SU-DHL-6 (cell line): ENCODE data around the gene TKT.

ENCODE experiments used
- EZH2phosphoT487 ChIP-seq: fragments of 200-600 bp; sonication (generic), shearing (Covaris generic); conservative IDR thresholded peaks from 2 replicates; pipeline ENCODE4 v1.6.1; 2018; ENCODE audit warnings: mild to moderate bottlenecking, antibody characterized with exemption, low read length, moderate library complexity, mixed read lengths
- TF ChIP-seq, protein P1 (sequence below): fragments of 200-600 bp; sonication (generic); IDR thresholded peaks from one replicate; pipeline ENCODE4 v1.5.1; 2017; ENCODE audit warnings: antibody characterized with exemption, mild to moderate bottlenecking, low read length, moderate library complexity; ENCODE audit not compliant: insufficient read depth, poor library complexity, severe bottlenecking

DNA sequence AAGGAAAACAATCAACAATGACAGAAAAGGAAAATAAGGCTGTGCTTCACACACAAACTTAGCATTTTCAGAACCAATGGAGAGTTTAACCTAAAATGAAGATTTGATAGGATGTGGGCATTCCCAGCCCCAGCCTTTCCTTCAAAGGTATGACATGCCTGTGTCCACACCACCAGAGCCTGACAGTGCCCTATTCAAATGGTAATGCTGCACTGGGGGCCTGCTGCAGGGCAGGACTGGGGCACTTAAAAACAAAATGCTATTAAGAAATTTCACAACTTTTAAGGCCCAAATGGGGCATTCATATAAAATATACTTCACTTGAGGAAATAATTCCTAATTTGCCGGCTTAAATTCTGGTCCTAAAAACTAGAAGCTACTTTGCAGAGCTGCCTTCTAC is 30.9 kb upstream of the TKT start:
- TF ChIP-seq, protein P1, sequence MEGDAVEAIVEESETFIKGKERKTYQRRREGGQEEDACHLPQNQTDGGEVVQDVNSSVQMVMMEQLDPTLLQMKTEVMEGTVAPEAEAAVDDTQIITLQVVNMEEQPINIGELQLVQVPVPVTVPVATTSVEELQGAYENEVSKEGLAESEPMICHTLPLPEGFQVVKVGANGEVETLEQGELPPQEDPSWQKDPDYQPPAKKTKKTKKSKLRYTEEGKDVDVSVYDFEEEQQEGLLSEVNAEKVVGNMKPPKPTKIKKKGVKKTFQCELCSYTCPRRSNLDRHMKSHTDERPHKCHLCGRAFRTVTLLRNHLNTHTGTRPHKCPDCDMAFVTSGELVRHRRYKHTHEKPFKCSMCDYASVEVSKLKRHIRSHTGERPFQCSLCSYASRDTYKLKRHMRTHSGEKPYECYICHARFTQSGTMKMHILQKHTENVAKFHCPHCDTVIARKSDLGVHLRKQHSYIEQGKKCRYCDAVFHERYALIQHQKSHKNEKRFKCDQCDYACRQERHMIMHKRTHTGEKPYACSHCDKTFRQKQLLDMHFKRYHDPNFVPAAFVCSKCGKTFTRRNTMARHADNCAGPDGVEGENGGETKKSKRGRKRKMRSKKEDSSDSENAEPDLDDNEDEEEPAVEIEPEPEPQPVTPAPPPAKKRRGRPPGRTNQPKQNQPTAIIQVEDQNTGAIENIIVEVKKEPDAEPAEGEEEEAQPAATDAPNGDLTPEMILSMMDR = no peak
- no peak for TF ChIP-seq EZH2phosphoT487
